Stomach (tissue), 9 donors: ENCODE measurements around the gene BMP6. TPM values are rescaled to one million over a fixed set of nuclear protein-coding genes. Genes with fewer than 3 reads are reported as not detected.
A peak's percentile ranks its signal among the peaks of the same experiment; 100 is the strongest.

Experiments used
- DNase-seq, 2 donors: peaks; one replicate each; pipeline versions ENCODE4 v3.0.0 to v3.0.0-alpha.2; 2013 to 2019
- H3K27ac ChIP-seq, 5 donors: fragments of 200-600 bp in 4 of 5; sonication (generic) in 4 of 5; one replicate each; pipeline ENCODE4 v1.5.1; 2013 to 2019; ENCODE audit warnings: mild to moderate bottlenecking in 1 of 5, moderate library complexity in 1 of 5
- H3K27me3 ChIP-seq, 3 donors: fragments of 200-600 bp; sonication (generic); one replicate each; pipeline ENCODE4 v1.5.1; 2017 to 2019; ENCODE audit warnings: mixed run types in 1 of 3
- H3K36me3 ChIP-seq, 4 donors: fragments of 200-600 bp; sonication (generic); 1 replicate in 3 of 4; 2 replicates in 1 of 4; pipeline ENCODE4 v1.5.1; 2016 to 2019
- H3K4me1 ChIP-seq, 4 donors: fragments of 200-600 bp; sonication (generic); one replicate each; pipeline ENCODE4 v1.5.1; 2016 to 2019
- H3K4me3 ChIP-seq, 4 donors: fragments of 200-600 bp; sonication (generic) in 3 of 4; one replicate each; pipeline ENCODE4 v1.5.1; 2016 to 2019; ENCODE audit warnings: mild to moderate bottlenecking in 1 of 4
- H3K9me3 ChIP-seq, 4 donors: fragments of 200-600 bp; sonication (generic); one replicate each; pipeline ENCODE4 v1.5.1; 2016 to 2019
- EP300 ChIP-seq: sonication (generic); formaldehyde crosslinking; IDR thresholded peaks from one replicate; pipeline ENCODE4 v1.6.1; 2017; ENCODE audit warnings: antibody characterized with exemption
- POLR2A ChIP-seq, 4 donors: fragments of 450-650 bp; IDR thresholded peaks; one replicate each; pipeline ENCODE4 v1.6.1; 2016; ENCODE audit warnings: antibody characterized with exemption in 4 of 4, control low read depth in 2 of 4, mild to moderate bottlenecking in 1 of 4, moderate library complexity in 1 of 4
- POLR2AphosphoS5 ChIP-seq, 3 donors: sonication (generic); formaldehyde crosslinking; IDR thresholded peaks; one replicate each; pipeline ENCODE4 v1.6.1; 2016; ENCODE audit warnings: antibody characterized with exemption in 3 of 3
- WGBS, 5 donors: extraction: QIAGEN DNeasy Blood & Tissue Kit in 3 of 5; methylation state at CpG; one replicate each; pipeline versions ENCODE4 v1.1.5 to v1.1.7; 2013 to 2018; 5-methylcytosine and 5-hydroxymethylcytosine counted together
- intact Hi-C: fragments of 100-400 bp; cut with DNase I; formaldehyde crosslinking; loops from one replicate; pipeline ENCODE4 v1.15.1; 2023; ENCODE audit warnings: low total_unique reads
- polyA plus RNA-seq, 3 donors: library from polyadenylated mRNA; stranded (reverse); fragments of 200-250 nt; gene quantifications; one replicate each; pipeline ENCODE4 v1.2.3, GENCODE V29; 2013
- total RNA-seq, 5 donors: library from RNA; depleted of rRNA; stranded (reverse); fragments of >200 nt; gene quantifications; one replicate each; pipeline versions ENCODE4 v1.1.0 to v1.2.3, GENCODE V29; 2014 to 2016
- TF ChIP-seq, protein P1 (sequence below), 7 experiments: fragments of 450-650 bp in 4 of 7; fragments of 200-600 bp in 3 of 7; sonication (generic) in 3 of 7; IDR thresholded peaks; one replicate each; pipeline ENCODE4 v1.5.1; 2016 to 2019; ENCODE audit warnings: antibody characterized with exemption in 7 of 7, control low read depth in 2 of 7, mild to moderate bottlenecking in 1 of 7
- donor health status: healthy with polysubstance abuse.
- donor health status: Bipolar disorder and iron deficiency.
- donor health status: healthy.

BMP6 gene
- total and polyA plus RNA-seq, 8 donors = 0.50 to 15.8 (median 2.7) TPM; not detected in 1

DNA sequence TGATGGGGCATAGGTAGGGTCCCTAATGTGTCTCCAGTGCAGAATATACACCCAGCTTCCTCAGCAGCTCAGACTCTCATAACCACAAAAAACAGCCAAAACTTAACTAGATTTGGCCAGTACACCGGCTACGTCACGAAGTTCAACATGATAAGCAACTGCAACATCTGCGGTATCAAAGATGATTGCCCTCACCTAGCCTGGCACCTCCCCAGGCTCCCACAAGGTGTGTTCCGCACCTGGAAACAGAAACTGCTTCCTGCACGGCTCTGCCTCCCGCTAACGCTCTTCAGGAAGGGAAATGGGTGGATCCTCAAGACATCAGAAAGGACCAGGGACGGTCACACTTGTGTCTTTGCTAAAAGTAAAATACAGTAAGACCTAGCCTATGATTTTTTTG is 175.2 kb downstream of the BMP6 start:
- DNase-seq = no peak
- H3K36me3 ChIP-seq = peaks cover 62 to 89% (median 86%) of the 10 kb centered on the region in 4 donors

DNA sequence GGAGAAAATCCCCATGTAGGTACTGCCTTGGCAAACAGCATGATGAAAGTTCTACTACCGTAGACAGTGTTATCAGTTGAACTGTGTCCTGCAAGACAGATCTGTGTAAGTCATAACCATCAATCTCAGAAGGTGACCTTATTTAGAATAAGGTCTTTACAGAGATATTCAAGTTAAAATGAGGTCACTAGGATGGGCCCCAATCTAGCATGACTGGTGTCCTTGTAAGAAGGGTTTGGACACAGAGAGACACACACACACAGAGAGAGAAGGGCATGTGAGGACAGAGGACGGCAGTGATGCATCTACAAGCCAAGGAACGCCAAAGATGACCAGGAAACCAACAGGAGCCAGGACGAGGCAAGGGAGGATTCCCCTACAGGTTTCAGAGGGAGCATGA is 175.9 kb downstream of the BMP6 start:
- H3K4me1 ChIP-seq = peaks cover 0 to 17% (median 6%) of the 10 kb centered on the region in 4 donors
- no peak for DNase-seq
- TF ChIP-seq, protein P1, sequence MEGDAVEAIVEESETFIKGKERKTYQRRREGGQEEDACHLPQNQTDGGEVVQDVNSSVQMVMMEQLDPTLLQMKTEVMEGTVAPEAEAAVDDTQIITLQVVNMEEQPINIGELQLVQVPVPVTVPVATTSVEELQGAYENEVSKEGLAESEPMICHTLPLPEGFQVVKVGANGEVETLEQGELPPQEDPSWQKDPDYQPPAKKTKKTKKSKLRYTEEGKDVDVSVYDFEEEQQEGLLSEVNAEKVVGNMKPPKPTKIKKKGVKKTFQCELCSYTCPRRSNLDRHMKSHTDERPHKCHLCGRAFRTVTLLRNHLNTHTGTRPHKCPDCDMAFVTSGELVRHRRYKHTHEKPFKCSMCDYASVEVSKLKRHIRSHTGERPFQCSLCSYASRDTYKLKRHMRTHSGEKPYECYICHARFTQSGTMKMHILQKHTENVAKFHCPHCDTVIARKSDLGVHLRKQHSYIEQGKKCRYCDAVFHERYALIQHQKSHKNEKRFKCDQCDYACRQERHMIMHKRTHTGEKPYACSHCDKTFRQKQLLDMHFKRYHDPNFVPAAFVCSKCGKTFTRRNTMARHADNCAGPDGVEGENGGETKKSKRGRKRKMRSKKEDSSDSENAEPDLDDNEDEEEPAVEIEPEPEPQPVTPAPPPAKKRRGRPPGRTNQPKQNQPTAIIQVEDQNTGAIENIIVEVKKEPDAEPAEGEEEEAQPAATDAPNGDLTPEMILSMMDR (IDR thresholded peaks at IDR 0.05) = no peak
- no peak for TF ChIP-seq EP300
- TF ChIP-seq POLR2A (IDR thresholded peaks at IDR 0.05) = no peak
- no peak for TF ChIP-seq POLR2AphosphoS5 (IDR thresholded peaks at IDR 0.05)
- H3K27ac ChIP-seq = no peak overlapping the region
- 61 to 70% (median 66%) methylated on average over 4 of the region's 4 CpGs for WGBS, 5 donors
- H3K9me3 ChIP-seq = no peaks in the 10 kb centered on the region
- H3K4me3 ChIP-seq = no peak overlapping the region
- intact Hi-C loops = no loop called here
- H3K36me3 ChIP-seq = peaks cover 55 to 81% (median 79%) of the 10 kb centered on the region in 4 donors
- no peaks in the 10 kb centered on the region for H3K27me3 ChIP-seq

More for the DNA sequence above, 175.2 kb downstream of the BMP6 start:
- intact Hi-C loops = no loop called here
- WGBS, 5 donors = 46 to 74% (median 62%) methylated on average over 9 of the region's 9 CpGs
- no peaks in the 10 kb centered on the region for H3K9me3 ChIP-seq
- no peak overlapping the region for H3K4me3 ChIP-seq
- TF ChIP-seq, protein P1 (IDR thresholded peaks at IDR 0.05) = no peak
- peak in 1 of 3 donors; percentile 18 for TF ChIP-seq POLR2AphosphoS5 (IDR thresholded peaks at IDR 0.05)
- no peak overlapping the region for H3K27ac ChIP-seq
- no peaks in the 10 kb centered on the region for H3K27me3 ChIP-seq
- peaks cover 0 to 14% (median 5%) of the 10 kb centered on the region in 4 donors for H3K4me1 ChIP-seq

DNA sequence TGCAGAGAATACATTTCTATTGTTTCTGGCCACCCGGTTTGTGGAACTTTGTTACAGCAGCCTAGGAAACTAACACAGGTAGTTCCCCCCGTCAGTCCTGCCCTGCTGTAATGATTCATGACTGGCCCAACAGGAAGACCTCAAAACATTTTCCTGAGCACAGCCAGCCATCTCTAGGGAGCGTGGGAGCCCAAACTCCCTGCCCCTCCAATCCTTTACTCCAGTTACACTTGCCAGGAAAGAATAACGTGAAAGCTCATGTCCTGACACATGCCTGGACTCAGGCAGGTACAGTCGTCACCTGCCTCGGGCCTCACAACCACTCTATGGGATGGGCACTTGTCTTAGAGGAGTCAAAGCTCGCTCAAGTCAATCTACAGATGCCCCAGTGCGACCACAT is 176.3 kb downstream of the BMP6 start:
- no peak overlapping the region for H3K27ac ChIP-seq
- no peak for DNase-seq
- TF ChIP-seq POLR2A (IDR thresholded peaks at IDR 0.05) (no peak), POLR2AphosphoS5 (IDR thresholded peaks at IDR 0.05) (no peak), EP300 (no peak)
- TF ChIP-seq, protein P1 (IDR thresholded peaks at IDR 0.05) = no peak
- no peak overlapping the region for H3K4me3 ChIP-seq
- no peaks in the 10 kb centered on the region for H3K9me3 ChIP-seq
- H3K36me3 ChIP-seq = peaks cover 55 to 77% (median 76%) of the 10 kb centered on the region in 4 donors
- H3K27me3 ChIP-seq = no peaks in the 10 kb centered on the region
- H3K4me1 ChIP-seq = peaks cover 0 to 21% (median 8%) of the 10 kb centered on the region in 4 donors
- WGBS, 5 donors = 81 to 90% (median 83%) methylated on average over 8 of the region's 8 CpGs
- intact Hi-C loops = no loop called here

DNA sequence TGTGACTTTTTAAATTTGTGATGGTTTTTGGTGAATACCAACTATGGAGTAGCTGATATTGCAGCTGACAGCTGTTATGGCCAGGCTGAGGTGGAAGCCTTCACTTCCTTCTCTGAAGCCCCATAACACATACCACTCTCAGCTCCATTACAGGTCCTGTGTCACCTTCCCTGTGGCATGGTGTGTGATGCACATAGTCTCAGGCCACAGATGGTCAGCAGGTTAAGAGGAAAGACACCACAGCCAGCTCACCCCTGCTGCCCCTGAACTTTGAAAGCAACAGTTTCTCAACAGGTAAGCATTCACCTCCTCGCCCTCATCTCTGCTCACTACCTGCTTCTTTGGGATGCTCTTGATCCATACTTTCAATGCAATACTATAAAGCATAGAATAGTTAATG is 177.0 kb downstream of the BMP6 start:
- peaks cover 0 to 28% (median 15%) of the 10 kb centered on the region in 4 donors for H3K4me1 ChIP-seq
- DNase-seq = no peak
- peaks cover 49 to 71% (median 69%) of the 10 kb centered on the region in 4 donors for H3K36me3 ChIP-seq
- WGBS, 5 donors = 78 to 100% (median 96%) methylated on average over 1 of the region's 1 CpG
- H3K27me3 ChIP-seq = no peaks in the 10 kb centered on the region
- intact Hi-C loops = no loop called here
- no peak overlapping the region for H3K4me3 ChIP-seq
- TF ChIP-seq POLR2A (IDR thresholded peaks at IDR 0.05) (no peak), EP300 (no peak), POLR2AphosphoS5 (IDR thresholded peaks at IDR 0.05) (no peak)
- TF ChIP-seq, protein P1 (IDR thresholded peaks at IDR 0.05) = no peak
- H3K9me3 ChIP-seq = no peaks in the 10 kb centered on the region
- no peak overlapping the region for H3K27ac ChIP-seq
